Measurements from ENCODE around the gene BICDL1. TPM values are rescaled to one million over a fixed set of nuclear protein-coding genes. Genes with fewer than 3 reads are reported as not detected.

BICDL1 gene
- total RNA-seq, 1 experiment from 2014 or later: 3.6 TPM

DNA sequence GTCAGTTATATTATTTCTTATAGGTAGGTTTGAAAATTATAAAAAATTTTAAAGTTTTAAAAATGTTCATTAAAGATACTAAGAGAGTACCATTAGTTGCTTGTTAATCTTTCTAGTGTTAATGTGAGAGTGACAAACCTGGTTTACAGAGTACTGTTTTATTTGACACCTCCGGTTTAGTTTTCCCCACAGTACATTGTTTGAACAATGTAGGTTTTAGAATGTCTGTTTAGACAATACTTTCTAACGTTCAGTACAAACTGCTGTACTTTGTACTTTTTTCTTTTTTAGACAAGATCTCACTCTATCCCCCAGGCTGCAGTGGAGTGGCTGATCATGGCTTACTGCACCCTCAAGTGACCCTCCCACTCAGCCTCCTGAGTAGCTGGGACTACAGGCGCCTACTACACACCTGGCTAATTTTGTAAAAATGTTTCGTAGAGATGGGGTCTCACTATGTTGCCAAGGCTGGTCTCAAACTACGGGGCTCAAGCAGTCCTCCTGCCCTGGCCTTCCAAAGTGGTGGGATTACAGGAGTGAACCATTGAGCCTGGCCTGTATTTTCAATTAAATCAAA lies 3.2 kb downstream of the BICDL1 start:
- Histone ChIP-seq H3K9ac (ENCODE audit: low read length) (no peak overlapping the region), H3K27ac (ENCODE audit: low read length) (no peak overlapping the region), H3F3A (ENCODE audit: low read length, unreplicated experiment) (peaks cover 5% of the 10 kb centered on the region), H2AFZ (ENCODE audit: low read length) (no peak overlapping the region), H3K79me2 (ENCODE audit: low read length) (no peaks in the 10 kb centered on the region), H3K36me3 (ENCODE audit: low read depth, low read length) (no peaks in the 10 kb centered on the region), H3K4me2 (ENCODE audit: low read length) (no peak overlapping the region), H4K20me1 (ENCODE audit: low read length) (no peaks in the 10 kb centered on the region), H3K4me3 (ENCODE audit: low read length) (no peak overlapping the region), H3K9me3 (ENCODE audit: low read length) (no peaks in the 10 kb centered on the region), H3K27me3 (ENCODE audit: low read length) (peaks cover 9% of the 10 kb centered on the region), H3K4me1 (ENCODE audit: insufficient read depth, low read length) (peaks cover 17% of the 10 kb centered on the region), H3K9me2 (replicated peaks; ENCODE audit: low read length) (no peaks in the 10 kb centered on the region)
- no peak for DNase-seq
- BruUV-seq (replicated peaks): no TSS peak
- TF ChIP-seq EZH2phosphoT487 (IDR thresholded peaks at IDR 0.05; ENCODE audit: borderline replicate concordance, low read length) (no peak), EZH2 (IDR thresholded peaks at IDR 0.05; ENCODE audit: low read length, unreplicated experiment) (no peak)
- TF ChIP-seq, protein P1, sequence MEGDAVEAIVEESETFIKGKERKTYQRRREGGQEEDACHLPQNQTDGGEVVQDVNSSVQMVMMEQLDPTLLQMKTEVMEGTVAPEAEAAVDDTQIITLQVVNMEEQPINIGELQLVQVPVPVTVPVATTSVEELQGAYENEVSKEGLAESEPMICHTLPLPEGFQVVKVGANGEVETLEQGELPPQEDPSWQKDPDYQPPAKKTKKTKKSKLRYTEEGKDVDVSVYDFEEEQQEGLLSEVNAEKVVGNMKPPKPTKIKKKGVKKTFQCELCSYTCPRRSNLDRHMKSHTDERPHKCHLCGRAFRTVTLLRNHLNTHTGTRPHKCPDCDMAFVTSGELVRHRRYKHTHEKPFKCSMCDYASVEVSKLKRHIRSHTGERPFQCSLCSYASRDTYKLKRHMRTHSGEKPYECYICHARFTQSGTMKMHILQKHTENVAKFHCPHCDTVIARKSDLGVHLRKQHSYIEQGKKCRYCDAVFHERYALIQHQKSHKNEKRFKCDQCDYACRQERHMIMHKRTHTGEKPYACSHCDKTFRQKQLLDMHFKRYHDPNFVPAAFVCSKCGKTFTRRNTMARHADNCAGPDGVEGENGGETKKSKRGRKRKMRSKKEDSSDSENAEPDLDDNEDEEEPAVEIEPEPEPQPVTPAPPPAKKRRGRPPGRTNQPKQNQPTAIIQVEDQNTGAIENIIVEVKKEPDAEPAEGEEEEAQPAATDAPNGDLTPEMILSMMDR (conservative IDR thresholded peaks at IDR 0.05; ENCODE audit: low read depth, low read length): no peak
- ChIA-PET POLR2A (ENCODE audit: unreplicated experiment) (no interaction called here), CTCF (no interaction called here)
- intact Hi-C loops (cut with micrococcal nuclease): loop anchor here (5.0 kb wide), 1 partner anchor 85 kb away; no protein-coding TSS in a partner anchor
- ATAC-seq: no peak

DNA sequence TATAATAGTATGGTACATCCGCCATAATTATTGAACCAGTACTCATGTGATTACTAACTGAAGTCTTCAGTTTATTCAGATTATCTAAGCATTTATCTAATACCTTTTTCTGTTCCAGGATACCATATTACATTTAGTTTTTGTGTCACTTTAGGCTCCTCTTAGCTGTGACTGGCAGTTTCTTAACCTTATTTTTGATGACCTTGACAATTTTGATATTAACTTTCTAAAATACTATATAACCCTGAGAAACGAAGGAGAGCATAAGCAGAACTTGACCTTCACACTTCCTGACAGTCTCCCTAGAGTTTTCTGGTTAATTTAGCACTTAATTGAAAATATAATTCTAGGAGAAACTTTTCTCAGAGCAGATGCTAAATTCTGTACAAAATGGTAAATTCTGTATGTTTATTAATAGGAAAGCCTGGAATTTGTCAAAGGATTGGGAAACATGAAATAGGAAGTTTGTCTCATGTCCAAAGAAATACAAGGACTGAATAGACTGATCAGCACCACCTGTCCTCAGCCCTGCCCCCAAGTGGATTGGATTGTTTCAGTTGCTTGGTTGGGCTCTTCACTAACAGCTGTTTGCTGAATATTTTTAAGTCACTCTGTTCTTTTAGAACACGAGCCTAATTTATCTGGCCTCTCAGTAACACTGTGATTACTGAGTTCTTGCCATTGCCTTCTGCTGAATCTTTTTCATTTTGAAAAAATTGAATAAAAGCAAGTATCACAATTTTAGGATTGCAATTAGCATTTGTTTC lies 6.0 kb downstream of the BICDL1 start:
- H3K79me2 ChIP-seq (ENCODE audit: low read length): no peaks in the 10 kb centered on the region
- ATAC-seq (peak; percentile 40; the same call in 1 of the 2 replicates), DNase-seq (no peak)
- H3K36me3 ChIP-seq (ENCODE audit: low read depth, low read length): no peaks in the 10 kb centered on the region
- peaks cover 7% of the 10 kb centered on the region for H3K4me1 ChIP-seq (ENCODE audit: insufficient read depth, low read length)
- no peak overlapping the region for H3K4me2 ChIP-seq (ENCODE audit: low read length)
- no peak overlapping the region for H2AFZ ChIP-seq (ENCODE audit: low read length)
- ChIA-PET CTCF (no interaction called here), POLR2A (ENCODE audit: unreplicated experiment) (no interaction called here)
- intact Hi-C loops (cut with micrococcal nuclease): loop anchor here (5.0 kb wide), 1 partner anchor 82 kb away; no protein-coding TSS in a partner anchor
- H3K27me3 ChIP-seq (ENCODE audit: low read length): peaks cover 8% of the 10 kb centered on the region
- no TSS peak for BruUV-seq (replicated peaks)
- TF ChIP-seq, protein P1 (conservative IDR thresholded peaks at IDR 0.05; ENCODE audit: low read depth, low read length): no peak; the same call in 1 of the 2 replicates
- TF ChIP-seq EZH2phosphoT487 (IDR thresholded peaks at IDR 0.05; ENCODE audit: borderline replicate concordance, low read length) (no peak), EZH2 (IDR thresholded peaks at IDR 0.05; ENCODE audit: low read length, unreplicated experiment) (no peak)
- H3K27ac ChIP-seq (ENCODE audit: low read length): no peak overlapping the region
- H3F3A ChIP-seq (ENCODE audit: low read length, unreplicated experiment): no peaks in the 10 kb centered on the region
- H3K4me3 ChIP-seq (ENCODE audit: low read length): no peak overlapping the region
- no peaks in the 10 kb centered on the region for H3K9me3 ChIP-seq (ENCODE audit: low read length)
- H3K9me2 ChIP-seq (replicated peaks; ENCODE audit: low read length): no peaks in the 10 kb centered on the region
- H4K20me1 ChIP-seq (ENCODE audit: low read length): no peaks in the 10 kb centered on the region
- no peak overlapping the region for H3K9ac ChIP-seq (ENCODE audit: low read length)

DNA sequence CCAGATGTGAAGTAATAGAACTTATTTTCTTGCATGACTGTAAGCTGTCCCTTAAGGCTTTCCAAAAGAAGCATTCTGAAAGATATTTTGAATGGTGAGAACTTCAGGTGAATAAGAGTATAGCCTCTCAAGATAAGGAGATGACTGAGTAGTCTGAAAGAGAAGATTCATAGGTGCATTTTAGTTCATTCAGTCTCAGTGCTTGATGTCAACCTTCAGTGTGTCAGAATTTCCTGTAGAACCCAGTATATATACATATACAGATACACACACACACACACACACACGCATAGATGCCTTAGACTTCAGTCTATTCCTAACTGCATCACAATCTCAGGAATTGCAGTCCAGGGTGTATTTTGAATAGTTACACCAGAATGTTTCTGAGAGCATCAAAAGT lies 7.4 kb downstream of the BICDL1 start:
- Histone ChIP-seq H3K36me3 (ENCODE audit: low read depth, low read length) (no peaks in the 10 kb centered on the region), H3K4me3 (ENCODE audit: low read length) (no peak overlapping the region), H3K27me3 (ENCODE audit: low read length) (no peaks in the 10 kb centered on the region; the same call in 1 of the 2 replicates), H3K9me3 (ENCODE audit: low read length) (no peaks in the 10 kb centered on the region), H3K9ac (ENCODE audit: low read length) (no peak overlapping the region), H3K9me2 (replicated peaks; ENCODE audit: low read length) (no peaks in the 10 kb centered on the region), H3K4me2 (ENCODE audit: low read length) (no peak overlapping the region), H3F3A (ENCODE audit: low read length, unreplicated experiment) (no peaks in the 10 kb centered on the region), H3K27ac (ENCODE audit: low read length) (no peak overlapping the region), H4K20me1 (ENCODE audit: low read length) (no peaks in the 10 kb centered on the region), H3K4me1 (ENCODE audit: insufficient read depth, low read length) (no peaks in the 10 kb centered on the region), H2AFZ (ENCODE audit: low read length) (no peak overlapping the region), H3K79me2 (ENCODE audit: low read length) (no peaks in the 10 kb centered on the region)
- intact Hi-C loops (cut with micrococcal nuclease): no loop called here
- ATAC-seq: no peak
- BruUV-seq (replicated peaks): no TSS peak
- DNase-seq: no peak
- ChIA-PET CTCF (no interaction called here), POLR2A (ENCODE audit: unreplicated experiment) (no interaction called here)
- TF ChIP-seq EZH2 (IDR thresholded peaks at IDR 0.05; ENCODE audit: low read length, unreplicated experiment) (no peak), EZH2phosphoT487 (IDR thresholded peaks at IDR 0.05; ENCODE audit: borderline replicate concordance, low read length) (no peak)
- TF ChIP-seq, protein P1 (conservative IDR thresholded peaks at IDR 0.05; ENCODE audit: low read depth, low read length): no peak

All from PC-3 (cell line).